Smooth muscle cell (in vitro differentiated cells): ENCODE results near the gene STING1. TPM values are rescaled to one million over a fixed set of nuclear protein-coding genes. Genes with fewer than 3 reads are reported as not detected.

Experiments
- DNase-seq: peaks from one replicate; lab custom pipeline; 2025; ENCODE audit not compliant: unreplicated experiment; lab: John Stamatoyannopoulos, UW
- H2AFZ ChIP-seq: fragments of 200-600 bp; sonication (generic); 2 replicates; pipeline ENCODE4 v1.6.0; 2016; ENCODE audit warnings: antibody characterized with exemption, low read depth, mild to moderate bottlenecking
- H3F3A ChIP-seq: fragments of 200-600 bp; sonication (generic); 2 replicates; pipeline ENCODE4 v1.6.0; 2017; ENCODE audit warnings: antibody characterized with exemption, low read depth
- H3K27ac ChIP-seq: fragments of 200-600 bp; sonication (generic); 2 replicates; pipeline ENCODE4 v1.5.1; 2016; ENCODE audit warnings: low read depth, mild to moderate bottlenecking
- H3K27me3 ChIP-seq: fragments of 200-600 bp; sonication (generic); 2 replicates; pipeline ENCODE4 v1.6.1; 2016; ENCODE audit warnings: low read depth, mild to moderate bottlenecking
- H3K36me3 ChIP-seq: fragments of 200-600 bp; sonication (generic); 2 replicates; pipeline ENCODE4 v1.5.1; 2016; ENCODE audit warnings: low read depth
- H3K4me1 ChIP-seq: fragments of 200-600 bp; sonication (generic); 2 replicates; pipeline ENCODE4 v1.5.1; 2016; ENCODE audit warnings: low read depth
- H3K4me2 ChIP-seq: fragments of 200-600 bp; sonication (generic); 2 replicates; pipeline ENCODE4 v1.6.0; 2016; ENCODE audit warnings: mild to moderate bottlenecking
- H3K4me3 ChIP-seq: fragments of 200-600 bp; sonication (generic); 2 replicates; pipeline ENCODE4 v1.5.1; 2016; ENCODE audit warnings: mild to moderate bottlenecking
- H3K79me2 ChIP-seq: fragments of 200-600 bp; sonication (generic); 2 replicates; pipeline ENCODE4 v1.6.0; 2016; ENCODE audit warnings: low read depth, mild to moderate bottlenecking
- H3K9ac ChIP-seq: fragments of 200-600 bp; sonication (generic); 2 replicates; pipeline ENCODE4 v1.6.0; 2016; ENCODE audit warnings: low read depth
- H3K9me3 ChIP-seq: fragments of 200-600 bp; sonication (generic); replicated peaks from 2 replicates; pipeline ENCODE4 v1.5.1; 2016; ENCODE audit warnings: low read depth
- H4K20me1 ChIP-seq: fragments of 200-600 bp; sonication (generic); 2 replicates; pipeline ENCODE4 v1.6.0; 2016; ENCODE audit warnings: low read depth
- CTCF ChIP-seq: fragments of 200-600 bp; sonication (generic); IDR thresholded peaks from 2 replicates; pipeline ENCODE4 v1.5.1; 2017; ENCODE audit warnings: borderline replicate concordance, mild to moderate bottlenecking, antibody characterized with exemption; ENCODE audit not compliant: insufficient read depth, poor library complexity, severe bottlenecking
- WGBS: methylation state at CpG from one replicate; pipeline ENCODE4 v1.1.7; 2016; ENCODE audit warnings: low lambda C conversion rate; 5-methylcytosine and 5-hydroxymethylcytosine counted together
- polyA plus RNA-seq: library from polyadenylated mRNA; unstranded; fragments of >200 nt; fragmentation: Nextera tagmentation; extraction: Ambion mirVana; gene quantifications from 2 replicates; pipeline ENCODE4 v1.2.1, GENCODE V29; 2016
- total RNA-seq: library from RNA; depleted of rRNA; stranded (reverse); fragments of >200 nt; gene quantifications from 2 replicates; pipeline ENCODE4 v1.2.3, GENCODE V29; 2014

Gene STING1
- total and polyA plus RNA-seq, 2 experiments from 2014 or later: 5.8 to 9.6 TPM

DNA sequence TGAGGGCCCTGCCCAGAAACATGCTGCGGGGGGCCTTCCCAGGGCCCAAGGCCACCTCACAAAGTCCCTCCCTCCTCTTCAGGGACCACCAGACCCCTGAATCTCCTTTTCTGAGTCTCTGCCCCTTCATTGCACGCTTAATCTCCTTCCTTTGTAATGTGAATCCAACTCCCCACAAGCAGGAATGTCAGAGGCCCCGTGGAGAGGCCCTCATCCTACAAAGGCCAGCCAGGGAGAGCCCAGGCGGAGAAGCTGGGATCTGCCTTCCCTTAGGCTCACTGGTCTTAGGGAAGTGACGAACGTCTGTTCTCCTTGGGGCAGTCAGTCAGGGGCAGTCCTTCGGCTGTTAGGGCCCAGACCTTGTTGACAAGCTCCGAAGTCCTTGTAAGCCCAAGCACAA is 9.5 kb downstream of the STING1 start:
- Histone ChIP-seq H3K9me3 (no peaks in the 10 kb centered on the region), H3K4me2 (peak overlapping the region; percentile 19), H3K9ac (peak overlapping the region; percentile 14), H3F3A (peaks cover 7% of the 10 kb centered on the region), H4K20me1 (no peaks in the 10 kb centered on the region), H3K4me1 (peaks cover 21% of the 10 kb centered on the region), H3K79me2 (no peaks in the 10 kb centered on the region), H2AFZ (peak overlapping the region; percentile 58), H3K36me3 (no peaks in the 10 kb centered on the region), H3K4me3 (no peak overlapping the region), H3K27me3 (no peaks in the 10 kb centered on the region), H3K27ac (peak overlapping the region; percentile 49)
- TF ChIP-seq CTCF: no peak
- DNase-seq: no peak
- whole genome bisulfite sequencing: 30% methylated on average over 8 of the region's 8 CpGs

GRCh38 chr5:139472386-139473030 is 10.1 kb downstream of the STING1 start:
- Histone ChIP-seq H4K20me1 (no peaks in the 10 kb centered on the region), H3K79me2 (no peaks in the 10 kb centered on the region), H3K4me3 (no peak overlapping the region), H2AFZ (no peak overlapping the region), H3K9ac (no peak overlapping the region), H3K27me3 (no peaks in the 10 kb centered on the region), H3F3A (peaks cover 8% of the 10 kb centered on the region), H3K27ac (peak overlapping the region; percentile 49), H3K4me1 (peaks cover 21% of the 10 kb centered on the region), H3K36me3 (no peaks in the 10 kb centered on the region), H3K9me3 (no peaks in the 10 kb centered on the region), H3K4me2 (no peak overlapping the region)
- 91% methylated on average over 15 of the region's 15 CpGs for WGBS
- no peak for TF ChIP-seq CTCF
- no peak for DNase-seq

GRCh38 chr5:139470821-139471300 is 11.7 kb downstream of the STING1 start, which contains the start of gene SMIM33:
SMIM33 (plus strand) TSS chr5:139471004; CDS start chr5:139471122, 118 bp downstream.
- H3K4me1 ChIP-seq: peaks cover 21% of the 10 kb centered on the region
- DNase-seq: no peak
- no peak within 1 kb of the TSS for H2AFZ ChIP-seq
- no peaks in the 10 kb centered on the region for H3K27me3 ChIP-seq
- no peaks in the 10 kb centered on the region for H4K20me1 ChIP-seq
- no peaks in the 10 kb centered on the region for H3K36me3 ChIP-seq
- peaks cover 8% of the 10 kb centered on the region for H3F3A ChIP-seq
- no peaks in the 10 kb centered on the region for H3K79me2 ChIP-seq
- 96% methylated on average over 9 of the region's 9 CpGs for WGBS
- no peak within 1 kb of the TSS for H3K27ac ChIP-seq
- no peak within 1 kb of the TSS for H3K9ac ChIP-seq
- no peaks in the 10 kb centered on the region for H3K9me3 ChIP-seq
- no peak within 1 kb of the TSS for H3K4me2 ChIP-seq
- TF ChIP-seq CTCF: no peak
- no peak within 1 kb of the TSS for H3K4me3 ChIP-seq

- WGBS: 65% methylated on average over 8 of the region's 8 CpGs
- Histone ChIP-seq H2AFZ (no peak overlapping the region), H3K4me1 (peaks cover 15% of the 10 kb centered on the region)
These were observed 14.1 kb downstream of the STING1 start for GRCh38 chr5:139468421-139468931.

More at GRCh38 chr5:139468421-139468931, 14.1 kb downstream of the STING1 start:
- H3K9ac ChIP-seq: no peak overlapping the region
- no peak for TF ChIP-seq CTCF
- H3K27me3 ChIP-seq: no peaks in the 10 kb centered on the region
- peaks cover 8% of the 10 kb centered on the region for H3F3A ChIP-seq
- DNase-seq: no peak
- no peaks in the 10 kb centered on the region for H4K20me1 ChIP-seq
- H3K4me3 ChIP-seq: no peak overlapping the region
- no peaks in the 10 kb centered on the region for H3K79me2 ChIP-seq
- H3K36me3 ChIP-seq: no peaks in the 10 kb centered on the region
- H3K4me2 ChIP-seq: no peak overlapping the region
- H3K27ac ChIP-seq: peak overlapping the region; percentile 27
- no peaks in the 10 kb centered on the region for H3K9me3 ChIP-seq
